Muscle of leg (tissue), 11 donors: Measurements from ENCODE around the gene FARP1. TPM values are rescaled to one million over a fixed set of nuclear protein-coding genes. Genes with fewer than 3 reads are reported as not detected.
A peak's percentile ranks its signal among the peaks of the same experiment; 100 is the strongest.
"Not testable (repeated sequence)": the region's sequence is repeated elsewhere in the genome, so short reads cannot be mapped to it uniquely, and the experiment has no call there.

Source experiments
- DNase-seq: peaks from one replicate; pipeline ENCODE4 v3.0.0; 2013
- H3K27ac ChIP-seq: one replicate; pipeline ENCODE4 v1.5.1; 2013; ENCODE audit warnings: mild to moderate bottlenecking, low read length, control low read depth
- H3K27me3 ChIP-seq: one replicate; pipeline ENCODE4 v1.6.1; 2013; ENCODE audit warnings: low read length; ENCODE audit not compliant: control insufficient read depth, insufficient read depth
- H3K36me3 ChIP-seq: one replicate; pipeline ENCODE4 v1.6.1; 2013; ENCODE audit warnings: low read length; ENCODE audit not compliant: control insufficient read depth, insufficient read depth
- H3K4me1 ChIP-seq: one replicate; pipeline ENCODE4 v1.6.1; 2013; ENCODE audit warnings: low read length; ENCODE audit not compliant: control insufficient read depth, insufficient read depth
- H3K4me3 ChIP-seq: one replicate; pipeline ENCODE4 v1.5.1; 2013; ENCODE audit warnings: low read length, control low read depth
- H3K9me3 ChIP-seq: replicated peaks from 2 replicates; pipeline ENCODE4 v1.6.1; 2013; ENCODE audit warnings: low read depth, low read length; ENCODE audit not compliant: control insufficient read depth
- WGBS: methylation state at CpG from one replicate; pipeline ENCODE4 v1.1.5; 2013; ENCODE audit warnings: missing lambda C conversion rate; ENCODE audit not compliant: insufficient coverage; 5-methylcytosine and 5-hydroxymethylcytosine counted together
- polyA plus RNA-seq, 8 donors: library from polyadenylated mRNA; unstranded; fragments of 120-200 nt; gene quantifications; one replicate each; pipeline versions ENCODE4 v1.2.1 to v1.2.3, GENCODE V29; 2013; ENCODE audit warnings: inconsistent platforms in 1 of 8, low replicate concordance in 1 of 8; ENCODE audit not compliant: insufficient read length in 8 of 8, insufficient read depth in 1 of 8
- total RNA-seq: library from RNA; stranded (reverse); fragments of 120-200 nt; gene quantifications from one replicate; pipeline ENCODE4 v1.2.4, GENCODE V29; 2013

Gene FARP1
- total and polyA plus RNA-seq, 9 donors, result 37.8 to 90.7 (median 74.3) TPM

- Histone ChIP-seq H3K9me3 (no peaks in the 10 kb centered on the region), H3K27me3 (no peaks in the 10 kb centered on the region), H3K36me3 (no peaks in the 10 kb centered on the region), H3K27ac (no peak overlapping the region), H3K4me1 (peaks cover 12% of the 10 kb centered on the region), H3K4me3 (no peak overlapping the region)
- 100% methylated on average over 2 of the region's 10 CpGs for WGBS
- DNase-seq, result peak; percentile 52
Observed at GRCh38 chr13:98265692-98266551, 123.0 kb downstream of the FARP1 start.

GRCh38 chr13:98267080-98267912 lies 124.4 kb downstream of the FARP1 start:
- Histone ChIP-seq H3K4me3 (no peak overlapping the region), H3K36me3 (no peaks in the 10 kb centered on the region), H3K4me1 (peaks cover 12% of the 10 kb centered on the region), H3K27ac (no peak overlapping the region), H3K27me3 (no peaks in the 10 kb centered on the region), H3K9me3 (no peaks in the 10 kb centered on the region)
- DNase-seq, result peak; percentile 76
- WGBS, result 58% methylated on average over 10 of the region's 18 CpGs

DNA sequence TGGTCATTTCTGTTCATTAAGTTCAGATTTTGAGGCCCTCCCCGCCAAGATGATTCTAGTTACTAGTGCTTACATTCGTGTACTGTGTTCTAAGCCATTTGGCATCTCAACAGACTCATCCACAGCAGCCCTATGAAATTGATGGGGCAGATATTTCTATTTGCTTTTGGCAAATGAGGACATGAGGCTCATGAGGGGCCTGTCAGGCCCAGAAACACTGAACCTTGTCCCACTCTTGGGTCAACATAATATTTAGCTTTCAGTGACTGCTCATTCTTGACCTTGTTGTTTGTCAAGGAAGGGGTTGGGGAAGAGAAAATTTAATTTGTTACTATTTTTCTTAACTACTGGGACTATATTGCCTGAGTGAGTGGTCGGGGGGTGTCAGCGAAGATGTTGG lies 126.5 kb downstream of the FARP1 start:
- no CpG with 5 or more reads among the region's 4 CpGs for WGBS
- DNase-seq, result no peak
- no peaks in the 10 kb centered on the region for H3K9me3 ChIP-seq

DNA sequence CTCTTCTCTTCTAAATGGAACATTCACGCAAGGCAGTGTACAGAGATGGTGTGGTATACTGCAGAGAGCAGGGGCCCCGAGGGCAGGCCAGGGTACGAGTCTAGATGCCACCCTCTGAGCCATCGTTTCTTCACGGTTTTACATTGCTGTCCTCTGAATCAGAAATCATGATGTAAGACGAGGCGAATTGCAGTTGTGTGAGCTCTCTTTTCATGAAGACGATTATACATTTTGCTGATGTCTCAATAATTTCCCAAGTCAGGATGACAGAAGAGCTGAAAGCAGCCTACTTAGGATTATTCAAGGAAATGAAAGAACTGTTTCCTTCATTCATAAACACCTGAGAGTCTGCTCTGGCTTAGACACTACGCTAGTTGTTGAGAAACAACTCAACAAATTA lies 127.9 kb downstream of the FARP1 start:
- H3K36me3 ChIP-seq, result no peaks in the 10 kb centered on the region
- no peaks in the 10 kb centered on the region for H3K9me3 ChIP-seq
- WGBS, result 92% methylated on average over 8 of the region's 9 CpGs
- no peak for DNase-seq
- peaks cover 16% of the 10 kb centered on the region for H3K4me1 ChIP-seq
- H3K27me3 ChIP-seq, result no peaks in the 10 kb centered on the region
- H3K27ac ChIP-seq, result no peak overlapping the region
- no peak overlapping the region for H3K4me3 ChIP-seq

More for the DNA sequence above, 126.5 kb downstream of the FARP1 start:
- Histone ChIP-seq H3K27ac (no peak overlapping the region), H3K36me3 (no peaks in the 10 kb centered on the region), H3K27me3 (no peaks in the 10 kb centered on the region), H3K4me1 (peaks cover 15% of the 10 kb centered on the region), H3K4me3 (no peak overlapping the region)

GRCh38 chr13:98271646-98272045 lies 128.8 kb downstream of the FARP1 start:
- 80% methylated on average over 1 of the region's 3 CpGs for WGBS
- not testable (repeated sequence) for H3K9me3 ChIP-seq, H3K27me3 ChIP-seq, H3K36me3 ChIP-seq, DNase-seq, H3K4me3 ChIP-seq, H3K27ac ChIP-seq
- peaks cover 14% of the 10 kb centered on the region for H3K4me1 ChIP-seq

DNA sequence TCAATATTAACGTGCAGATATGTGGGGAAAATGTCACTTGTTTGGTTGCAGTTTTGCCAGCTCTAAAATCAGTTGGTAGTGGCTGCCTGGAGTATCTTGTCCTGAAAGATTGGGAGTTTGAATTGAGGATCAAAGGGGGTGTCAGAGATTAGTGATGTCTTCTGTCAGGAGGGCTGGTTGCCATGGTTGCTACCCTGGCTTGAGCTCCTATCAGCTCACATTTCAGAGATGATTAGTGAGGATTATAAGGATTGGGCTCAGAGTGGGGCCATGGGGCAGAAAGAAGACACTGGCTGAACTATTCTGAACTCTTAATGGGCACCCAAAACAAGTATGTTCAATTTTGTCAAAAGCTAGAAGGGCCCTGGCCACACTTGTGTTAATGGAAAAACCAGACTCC lies 129.7 kb downstream of the FARP1 start:
- Histone ChIP-seq H3K4me1 (peaks cover 6% of the 10 kb centered on the region), H3K27ac (no peak overlapping the region), H3K27me3 (no peaks in the 10 kb centered on the region), H3K36me3 (no peaks in the 10 kb centered on the region), H3K9me3 (no peaks in the 10 kb centered on the region), H3K4me3 (no peak overlapping the region)
- DNase-seq, result no peak
- 80% methylated on average over 1 of the region's 1 CpG for WGBS

GRCh38 chr13:98273067-98273823 lies 130.4 kb downstream of the FARP1 start:
- WGBS, result 82% methylated on average over 7 of the region's 9 CpGs
- H3K36me3 ChIP-seq, result no peaks in the 10 kb centered on the region
- no peaks in the 10 kb centered on the region for H3K27me3 ChIP-seq
- no peaks in the 10 kb centered on the region for H3K9me3 ChIP-seq
- no peak overlapping the region for H3K27ac ChIP-seq
- DNase-seq, result no peak
- no peak overlapping the region for H3K4me3 ChIP-seq
- H3K4me1 ChIP-seq, result peaks cover 6% of the 10 kb centered on the region

DNA sequence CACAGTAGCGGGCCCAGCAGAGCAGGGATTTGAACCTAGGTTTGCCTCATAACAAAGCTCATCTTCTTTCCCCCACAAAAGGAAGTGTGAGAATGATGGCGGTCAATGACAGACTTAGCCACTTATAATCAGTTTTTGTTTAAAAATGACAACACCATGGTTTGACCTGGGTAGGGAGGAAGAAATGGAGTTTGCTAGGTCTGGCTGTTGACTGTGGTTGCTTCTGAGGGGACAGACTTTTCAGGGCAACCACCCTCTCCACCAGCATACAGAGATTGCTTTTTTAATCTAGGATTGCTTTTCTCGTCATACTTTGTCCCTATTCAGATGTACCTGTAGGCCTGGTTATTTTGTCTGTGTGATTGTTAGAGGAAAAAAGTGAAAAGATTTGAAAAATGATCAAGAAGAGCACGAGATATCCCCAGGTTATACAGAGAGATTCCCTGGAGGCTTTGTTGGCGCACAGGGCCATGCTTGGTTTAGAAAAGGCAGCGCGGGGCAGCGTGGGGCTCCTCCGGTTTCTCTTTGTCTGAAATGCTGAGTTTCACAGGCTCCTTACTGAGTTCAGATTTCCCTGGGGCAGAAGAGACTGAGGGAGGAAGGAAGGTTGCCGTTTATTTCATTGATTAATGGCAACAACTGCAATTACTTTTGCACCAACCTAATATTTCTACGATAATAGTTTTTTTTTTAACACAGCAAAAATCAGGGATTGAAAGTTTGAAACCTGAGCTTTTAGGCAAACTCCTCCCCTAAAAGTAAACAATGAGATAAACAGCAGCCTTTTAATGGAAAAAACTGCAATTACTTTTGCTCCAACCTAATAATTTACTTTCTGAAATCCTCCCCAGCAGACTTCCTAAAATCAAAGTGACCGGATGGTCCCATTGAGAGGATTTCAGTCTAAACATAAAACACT lies 131.2 kb downstream of the FARP1 start:
- DNase-seq, result peak; percentile 22
- H3K9me3 ChIP-seq, result no peaks in the 10 kb centered on the region
- H3K36me3 ChIP-seq, result no peaks in the 10 kb centered on the region
- H3K4me3 ChIP-seq, result no peak overlapping the region
- WGBS, result 41% methylated on average over 7 of the region's 12 CpGs
- H3K4me1 ChIP-seq, result peaks cover 6% of the 10 kb centered on the region
- no peaks in the 10 kb centered on the region for H3K27me3 ChIP-seq
- no peak overlapping the region for H3K27ac ChIP-seq

DNA sequence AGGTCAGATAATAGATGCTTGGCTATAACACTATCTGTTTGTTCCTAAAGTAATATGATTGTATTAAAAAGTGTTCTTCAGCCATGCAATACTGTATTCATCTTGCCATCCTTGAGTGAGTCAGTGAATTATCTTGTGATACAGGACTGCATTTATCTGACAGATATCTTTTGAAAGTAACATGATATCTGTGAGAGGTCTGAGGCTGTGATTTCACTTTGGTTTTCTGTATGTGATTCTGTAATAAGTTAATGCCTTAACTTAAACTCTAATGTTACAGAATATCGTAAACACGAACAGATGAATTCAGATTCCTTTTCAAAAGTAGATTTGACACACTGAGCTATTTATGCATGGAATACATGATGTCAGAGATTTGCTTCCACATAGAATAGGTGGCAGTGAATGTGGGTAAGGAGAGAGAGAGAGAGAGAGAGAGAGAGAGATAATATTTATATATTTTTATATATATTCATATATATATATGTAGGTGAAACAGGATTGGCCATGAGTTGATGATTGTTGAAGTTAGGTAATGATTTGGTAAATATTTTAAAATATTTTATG lies 132.1 kb downstream of the FARP1 start:
- H3K36me3 ChIP-seq, result no peaks in the 10 kb centered on the region
- no CpG with 5 or more reads among the region's 2 CpGs for WGBS
- no peaks in the 10 kb centered on the region for H3K27me3 ChIP-seq
- no peak for DNase-seq
- H3K27ac ChIP-seq, result no peak overlapping the region
- no peak overlapping the region for H3K4me3 ChIP-seq
- peaks cover 6% of the 10 kb centered on the region for H3K4me1 ChIP-seq
- H3K9me3 ChIP-seq, result no peaks in the 10 kb centered on the region
